ENCODE results near the gene TLK2. TPM values are rescaled to one million over a fixed set of nuclear protein-coding genes. Genes with fewer than 3 reads are reported as not detected.
A peak's percentile ranks its signal among the peaks of the same experiment; 100 is the strongest.

TLK2 gene
- total RNA-seq, 3 donors from 2014 or later = 39.8 to 59.0 (median 42.0) TPM

DNA sequence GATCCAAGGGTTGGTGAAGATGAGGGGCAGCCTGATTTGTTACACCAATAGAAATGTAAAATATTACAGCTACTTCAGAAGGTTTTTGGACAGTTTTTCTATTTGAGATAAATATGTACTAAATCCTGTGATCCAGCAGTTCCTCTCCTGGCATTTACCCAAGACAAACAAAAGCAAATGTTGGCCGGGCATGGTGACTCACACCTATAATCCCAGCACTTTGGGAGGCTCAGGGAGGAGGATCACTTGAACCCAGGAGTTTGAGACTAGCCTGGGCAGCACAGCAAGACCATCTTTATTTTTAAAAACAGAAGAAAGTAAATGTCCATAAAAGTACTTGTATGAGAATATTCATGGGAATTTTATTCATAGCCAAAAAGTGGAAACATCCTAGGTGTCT lies 84.0 kb downstream of the TLK2 start:
- H3K9me3 ChIP-seq = no peaks in the 10 kb centered on the region
- no peaks in the 10 kb centered on the region for H3K36me3 ChIP-seq
- no peak for TF ChIP-seq POLR2A (IDR thresholded peaks at IDR 0.05)
- TF ChIP-seq, protein P1, sequence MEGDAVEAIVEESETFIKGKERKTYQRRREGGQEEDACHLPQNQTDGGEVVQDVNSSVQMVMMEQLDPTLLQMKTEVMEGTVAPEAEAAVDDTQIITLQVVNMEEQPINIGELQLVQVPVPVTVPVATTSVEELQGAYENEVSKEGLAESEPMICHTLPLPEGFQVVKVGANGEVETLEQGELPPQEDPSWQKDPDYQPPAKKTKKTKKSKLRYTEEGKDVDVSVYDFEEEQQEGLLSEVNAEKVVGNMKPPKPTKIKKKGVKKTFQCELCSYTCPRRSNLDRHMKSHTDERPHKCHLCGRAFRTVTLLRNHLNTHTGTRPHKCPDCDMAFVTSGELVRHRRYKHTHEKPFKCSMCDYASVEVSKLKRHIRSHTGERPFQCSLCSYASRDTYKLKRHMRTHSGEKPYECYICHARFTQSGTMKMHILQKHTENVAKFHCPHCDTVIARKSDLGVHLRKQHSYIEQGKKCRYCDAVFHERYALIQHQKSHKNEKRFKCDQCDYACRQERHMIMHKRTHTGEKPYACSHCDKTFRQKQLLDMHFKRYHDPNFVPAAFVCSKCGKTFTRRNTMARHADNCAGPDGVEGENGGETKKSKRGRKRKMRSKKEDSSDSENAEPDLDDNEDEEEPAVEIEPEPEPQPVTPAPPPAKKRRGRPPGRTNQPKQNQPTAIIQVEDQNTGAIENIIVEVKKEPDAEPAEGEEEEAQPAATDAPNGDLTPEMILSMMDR (IDR thresholded peaks at IDR 0.05) = no peak
- TF ChIP-seq POLR2AphosphoS5 (IDR thresholded peaks at IDR 0.05) = no peak
- H3K4me3 ChIP-seq = no peak overlapping the region
- intact Hi-C loops (cut with DNase I; ENCODE audit: low total_unique reads) = no loop called here
- DNase-seq (ENCODE audit: low spot score in 2 of 2) = no peak
- no peak overlapping the region for H3K27ac ChIP-seq
- no peaks in the 10 kb centered on the region for H3K27me3 ChIP-seq
- H3K4me1 ChIP-seq = no peaks in the 10 kb centered on the region

DNA sequence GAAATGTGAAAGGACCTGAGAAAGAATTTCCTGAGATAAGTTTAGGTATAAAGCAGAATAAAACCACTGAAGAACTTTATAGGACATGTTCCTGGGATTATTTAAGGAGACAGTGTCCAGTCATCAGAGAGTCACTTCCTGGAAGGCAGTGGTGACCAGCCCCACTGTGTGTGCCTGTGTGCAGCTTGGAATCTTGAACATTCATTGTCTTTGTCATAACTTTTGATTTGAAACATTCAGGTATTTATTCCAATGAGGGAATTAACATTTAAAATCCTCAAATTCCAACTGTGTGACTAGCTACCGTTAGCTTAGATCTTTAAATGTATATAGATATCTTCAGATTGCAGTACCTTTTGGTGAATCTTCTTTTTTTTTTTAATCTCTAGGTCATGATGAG lies 87.2 kb downstream of the TLK2 start:
- Histone ChIP-seq H3K9me3 (no peaks in the 10 kb centered on the region), H3K4me3 (no peak overlapping the region), H3K36me3 (no peaks in the 10 kb centered on the region), H3K27me3 (no peaks in the 10 kb centered on the region), H3K27ac (no peak overlapping the region), H3K4me1 (no peaks in the 10 kb centered on the region)
- DNase-seq (ENCODE audit: low spot score in 2 of 2) = no peak
- intact Hi-C loops (cut with DNase I; ENCODE audit: low total_unique reads) = no loop called here
- TF ChIP-seq, protein P1 (IDR thresholded peaks at IDR 0.05) = no peak
- TF ChIP-seq POLR2AphosphoS5 (IDR thresholded peaks at IDR 0.05) (no peak), POLR2A (IDR thresholded peaks at IDR 0.05) (no peak)

DNA sequence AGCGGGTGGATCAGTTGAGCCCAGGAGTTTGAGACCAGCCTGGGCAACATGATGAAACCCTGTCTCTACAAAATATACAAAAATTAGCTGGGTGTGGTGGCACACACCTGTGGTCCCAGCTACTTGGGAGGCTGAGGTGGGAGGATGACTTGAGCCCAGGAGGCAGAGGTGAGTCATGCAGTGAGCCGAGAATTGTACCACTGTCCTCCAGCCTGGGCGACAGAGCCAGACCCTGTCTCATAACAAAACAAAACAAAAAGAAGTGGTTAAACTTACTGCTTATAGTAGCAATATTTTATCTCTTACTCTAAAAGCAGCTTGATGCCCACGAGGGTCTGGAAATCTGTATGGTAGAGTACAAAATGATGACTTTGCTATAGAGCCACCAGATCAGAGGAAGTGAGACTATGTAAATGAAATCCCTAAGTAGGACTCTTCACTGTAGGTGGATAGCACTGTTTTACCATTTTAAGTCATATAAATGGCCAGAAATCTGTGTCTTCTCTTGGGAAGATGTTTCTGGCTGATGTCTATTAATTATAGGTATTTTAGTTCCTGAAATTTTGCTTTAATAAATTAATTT lies 88.5 kb downstream of the TLK2 start:
- Histone ChIP-seq H3K36me3 (no peaks in the 10 kb centered on the region), H3K4me3 (no peak overlapping the region), H3K27me3 (no peaks in the 10 kb centered on the region), H3K9me3 (no peaks in the 10 kb centered on the region), H3K27ac (no peak overlapping the region), H3K4me1 (no peaks in the 10 kb centered on the region)
- no peak for TF ChIP-seq POLR2AphosphoS5 (IDR thresholded peaks at IDR 0.05)
- no peak for TF ChIP-seq POLR2A (IDR thresholded peaks at IDR 0.05)
- TF ChIP-seq, protein P1 (IDR thresholded peaks at IDR 0.05) = no peak
- DNase-seq (ENCODE audit: low spot score in 2 of 2) = no peak
- intact Hi-C loops (cut with DNase I; ENCODE audit: low total_unique reads) = no loop called here

DNA sequence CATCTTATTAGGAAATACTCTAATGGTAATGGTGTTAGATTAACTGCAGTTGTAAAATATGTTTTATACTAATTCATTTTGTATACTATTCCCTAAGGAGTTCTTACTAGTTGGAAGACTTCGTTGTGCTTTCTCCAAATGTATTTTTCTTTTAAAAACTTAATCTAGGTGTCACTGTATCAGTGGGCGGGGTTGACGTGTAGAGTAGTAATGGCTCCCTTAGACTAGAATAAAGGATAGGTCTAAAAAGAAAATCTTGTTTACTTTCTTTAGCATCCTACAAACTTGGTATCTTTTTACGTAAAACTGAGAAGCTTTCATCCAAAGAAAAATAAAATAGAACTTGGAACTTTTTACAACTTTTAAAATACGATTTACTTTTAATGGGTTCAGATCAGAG lies 93.9 kb downstream of the TLK2 start:
- no peaks in the 10 kb centered on the region for H3K27me3 ChIP-seq
- H3K36me3 ChIP-seq = no peaks in the 10 kb centered on the region
- no peak for DNase-seq (ENCODE audit: low spot score in 2 of 2)
- TF ChIP-seq, protein P1 (IDR thresholded peaks at IDR 0.05) = no peak
- TF ChIP-seq POLR2AphosphoS5 (IDR thresholded peaks at IDR 0.05) = no peak
- TF ChIP-seq POLR2A (IDR thresholded peaks at IDR 0.05) = no peak
- no peaks in the 10 kb centered on the region for H3K4me1 ChIP-seq
- H3K9me3 ChIP-seq = no peaks in the 10 kb centered on the region
- intact Hi-C loops (cut with DNase I; ENCODE audit: low total_unique reads) = no loop called here
- H3K27ac ChIP-seq = no peak overlapping the region
- no peak overlapping the region for H3K4me3 ChIP-seq

DNA sequence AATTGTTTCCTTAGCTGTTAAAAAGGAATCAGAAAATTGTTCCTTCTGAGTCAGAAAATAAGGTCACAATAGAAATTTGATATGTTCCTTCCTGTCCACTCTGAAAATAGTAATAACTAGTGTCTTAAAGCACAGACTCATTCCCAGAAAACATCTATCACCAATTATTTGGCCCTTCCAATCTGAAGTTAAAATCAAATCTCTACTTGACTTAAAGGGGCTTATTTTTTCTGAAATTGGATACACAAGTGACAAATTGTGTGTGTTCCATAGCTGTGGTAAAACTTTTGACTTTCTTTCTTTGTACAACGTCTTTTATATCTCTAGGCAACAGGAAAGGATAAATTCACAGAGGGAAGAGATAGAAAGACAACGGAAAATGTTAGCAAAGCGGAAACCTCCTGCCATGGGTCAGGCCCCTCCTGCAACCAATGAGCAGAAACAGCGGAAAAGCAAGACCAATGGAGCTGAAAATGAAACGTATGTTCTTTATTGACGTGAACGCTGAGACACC lies 94.3 kb downstream of the TLK2 start:
- H3K27ac ChIP-seq = peak overlapping the region in 1 of 2 donors; percentile 27
- no peaks in the 10 kb centered on the region for H3K9me3 ChIP-seq
- H3K27me3 ChIP-seq = no peaks in the 10 kb centered on the region
- TF ChIP-seq POLR2AphosphoS5 (IDR thresholded peaks at IDR 0.05) = no peak
- TF ChIP-seq, protein P1 (IDR thresholded peaks at IDR 0.05) = no peak
- TF ChIP-seq POLR2A (IDR thresholded peaks at IDR 0.05) = no peak
- intact Hi-C loops (cut with DNase I; ENCODE audit: low total_unique reads) = no loop called here
- no peak for DNase-seq (ENCODE audit: low spot score in 2 of 2)
- no peaks in the 10 kb centered on the region for H3K36me3 ChIP-seq
- no peak overlapping the region for H3K4me3 ChIP-seq
- no peaks in the 10 kb centered on the region for H3K4me1 ChIP-seq
